ENCODE measurements around the gene TMEM256.
"Not testable (repeated sequence)": the region's sequence is repeated elsewhere in the genome, so short reads cannot be mapped to it uniquely, and the experiment has no call there.

Gene TMEM256

GRCh38 chr17:7370853-7371252 is 33.0 kb downstream of the TMEM256 start:
- H3K27ac ChIP-seq (ENCODE audit: low read depth, low read length): no peak overlapping the region
- no peaks in the 10 kb centered on the region for H3K9me3 ChIP-seq (ENCODE audit: control insufficient read depth in 5 of 5, low read length in 5 of 5)
- H3K4me1 ChIP-seq (ENCODE audit: control insufficient read depth in 5 of 5, insufficient read depth in 5 of 5, low read length in 5 of 5): no peaks in the 10 kb centered on the region
- no peaks in the 10 kb centered on the region for H3K36me3 ChIP-seq (ENCODE audit: control insufficient read depth in 5 of 5, insufficient read depth in 5 of 5, low read length in 5 of 5)
- H3K27me3 ChIP-seq (ENCODE audit: control insufficient read depth in 5 of 5, insufficient read depth in 4 of 5, low read length in 5 of 5): peaks cover 0 to 3% (median 0%) of the 10 kb centered on the region in 5 donors
- no peak overlapping the region for H3K4me3 ChIP-seq (ENCODE audit: low read depth in 1 of 5, low read length in 5 of 5)
- no peak overlapping the region for H3K9ac ChIP-seq (ENCODE audit: low read length in 5 of 5)

DNA sequence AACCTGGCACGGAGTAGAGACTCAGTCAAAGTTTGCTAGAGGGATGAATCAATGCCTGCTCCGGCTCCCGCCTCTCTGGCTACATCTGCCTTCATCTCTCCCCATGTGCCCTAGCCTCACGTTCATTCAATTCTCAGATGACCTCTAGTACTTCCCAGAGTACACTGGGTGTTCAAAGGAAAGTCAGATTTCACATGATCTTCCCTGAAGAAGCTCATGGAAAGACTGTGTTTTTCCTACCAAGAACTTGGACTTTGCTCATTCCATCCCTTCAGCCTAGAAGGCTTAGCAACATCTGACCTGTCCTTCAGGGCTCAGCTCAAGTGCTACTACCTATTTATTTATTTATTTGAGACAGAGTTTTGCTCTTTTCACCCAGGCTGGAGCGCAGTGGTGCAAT is 34.1 kb downstream of the TMEM256 start:
- H3K4me1 ChIP-seq (ENCODE audit: control insufficient read depth in 5 of 5, insufficient read depth in 5 of 5, low read length in 5 of 5): no peaks in the 10 kb centered on the region
- no peak overlapping the region for H3K4me3 ChIP-seq (ENCODE audit: low read depth in 1 of 5, low read length in 5 of 5)
- peaks cover 0 to 3% (median 0%) of the 10 kb centered on the region in 5 donors for H3K27me3 ChIP-seq (ENCODE audit: control insufficient read depth in 5 of 5, insufficient read depth in 4 of 5, low read length in 5 of 5)
- no peak overlapping the region for H3K9ac ChIP-seq (ENCODE audit: low read length in 5 of 5)
- no peak overlapping the region for H3K27ac ChIP-seq (ENCODE audit: low read depth, low read length)
- no peaks in the 10 kb centered on the region for H3K36me3 ChIP-seq (ENCODE audit: control insufficient read depth in 5 of 5, insufficient read depth in 5 of 5, low read length in 5 of 5)
- H3K9me3 ChIP-seq (ENCODE audit: control insufficient read depth in 5 of 5, low read length in 5 of 5): no peaks in the 10 kb centered on the region

DNA sequence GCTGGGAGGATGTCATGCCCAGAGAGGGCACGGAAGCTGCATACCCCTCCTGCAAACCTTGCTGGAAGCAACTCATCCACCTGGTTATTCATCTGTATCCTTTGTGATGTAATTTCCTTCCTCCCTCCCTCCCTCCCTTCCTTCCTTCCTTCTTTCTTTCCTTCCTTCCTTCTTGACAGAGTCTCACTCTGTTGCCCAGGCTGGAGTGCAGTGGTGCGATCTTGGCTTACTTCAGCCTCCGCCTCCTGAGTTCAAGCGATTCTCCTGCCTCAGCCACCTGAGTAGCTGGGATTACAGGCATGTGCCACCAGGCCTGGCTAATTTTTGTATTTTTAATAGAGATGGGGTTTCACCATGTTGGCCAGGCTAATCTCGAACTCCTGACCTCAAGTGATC is 35.3 kb downstream of the TMEM256 start:
- H3K9ac ChIP-seq (ENCODE audit: low read length in 5 of 5); H3K27me3 ChIP-seq (ENCODE audit: control insufficient read depth in 5 of 5, insufficient read depth in 4 of 5, low read length in 5 of 5); H3K9me3 ChIP-seq (ENCODE audit: control insufficient read depth in 5 of 5, low read length in 5 of 5); H3K4me3 ChIP-seq (ENCODE audit: low read depth in 1 of 5, low read length in 5 of 5); H3K27ac ChIP-seq (ENCODE audit: low read depth, low read length); H3K4me1 ChIP-seq (ENCODE audit: control insufficient read depth in 5 of 5, insufficient read depth in 5 of 5, low read length in 5 of 5); H3K36me3 ChIP-seq (ENCODE audit: control insufficient read depth in 5 of 5, insufficient read depth in 5 of 5, low read length in 5 of 5): not testable (repeated sequence)

GRCh38 chr17:7367918-7368598 is 35.8 kb downstream of the TMEM256 start:
- Histone ChIP-seq H3K9me3 (ENCODE audit: control insufficient read depth in 5 of 5, low read length in 5 of 5) (no peaks in the 10 kb centered on the region), H3K36me3 (ENCODE audit: control insufficient read depth in 5 of 5, insufficient read depth in 5 of 5, low read length in 5 of 5) (no peaks in the 10 kb centered on the region), H3K4me1 (ENCODE audit: control insufficient read depth in 5 of 5, insufficient read depth in 5 of 5, low read length in 5 of 5) (no peaks in the 10 kb centered on the region), H3K4me3 (ENCODE audit: low read depth in 1 of 5, low read length in 5 of 5) (no peak overlapping the region), H3K27me3 (ENCODE audit: control insufficient read depth in 5 of 5, insufficient read depth in 4 of 5, low read length in 5 of 5) (peaks cover 0 to 3% (median 0%) of the 10 kb centered on the region in 5 donors), H3K9ac (ENCODE audit: low read length in 5 of 5) (no peak overlapping the region), H3K27ac (ENCODE audit: low read depth, low read length) (no peak overlapping the region)

DNA sequence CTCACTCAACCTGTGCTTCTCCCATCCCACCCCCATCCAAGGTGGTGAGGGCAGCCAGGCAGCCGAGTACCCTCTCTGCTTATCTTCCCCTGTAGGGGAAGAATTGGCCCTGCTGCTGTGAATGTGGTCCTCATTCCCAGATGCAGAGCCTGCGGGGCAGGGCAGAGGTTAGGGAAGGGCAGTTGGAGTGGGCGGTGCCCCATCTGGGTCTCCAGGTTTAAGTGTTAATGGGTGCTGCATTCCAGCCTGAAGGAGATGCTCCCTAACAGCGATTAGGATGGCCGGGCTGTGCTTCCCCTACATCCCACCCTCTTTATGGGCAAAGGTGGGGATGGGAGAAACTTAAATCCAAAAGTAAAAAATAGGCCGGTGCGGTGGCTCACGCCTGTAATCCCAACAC is 36.8 kb downstream of the TMEM256 start:
- no peak overlapping the region for H3K27ac ChIP-seq (ENCODE audit: low read depth, low read length)
- peaks cover 0 to 3% (median 0%) of the 10 kb centered on the region in 5 donors for H3K27me3 ChIP-seq (ENCODE audit: control insufficient read depth in 5 of 5, insufficient read depth in 4 of 5, low read length in 5 of 5)
- no peak overlapping the region for H3K4me3 ChIP-seq (ENCODE audit: low read depth in 1 of 5, low read length in 5 of 5)
- no peak overlapping the region for H3K9ac ChIP-seq (ENCODE audit: low read length in 5 of 5)
- H3K9me3 ChIP-seq (ENCODE audit: control insufficient read depth in 5 of 5, low read length in 5 of 5): no peaks in the 10 kb centered on the region
- no peaks in the 10 kb centered on the region for H3K36me3 ChIP-seq (ENCODE audit: control insufficient read depth in 5 of 5, insufficient read depth in 5 of 5, low read length in 5 of 5)
- no peaks in the 10 kb centered on the region for H3K4me1 ChIP-seq (ENCODE audit: control insufficient read depth in 5 of 5, insufficient read depth in 5 of 5, low read length in 5 of 5)

DNA sequence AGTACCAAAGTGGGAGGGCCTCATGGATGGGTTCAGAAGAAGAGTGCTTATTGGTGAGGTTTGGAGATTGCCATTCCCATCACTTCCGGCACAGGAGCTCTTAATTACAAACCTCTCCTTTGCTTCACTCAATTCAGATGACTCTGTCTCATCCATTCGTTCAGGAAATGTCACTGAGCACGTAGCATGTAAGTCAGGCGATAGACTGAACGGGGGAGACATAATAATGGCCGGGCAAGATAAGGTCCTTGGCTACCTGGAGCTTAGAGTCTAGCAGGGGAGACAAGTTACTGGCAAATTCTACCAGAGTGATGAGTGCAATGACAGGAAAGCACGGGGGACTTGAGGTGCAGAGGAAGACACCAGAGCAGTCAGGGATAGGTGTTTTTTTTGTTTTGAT is 37.9 kb downstream of the TMEM256 start:
- H3K4me1 ChIP-seq (ENCODE audit: control insufficient read depth in 5 of 5, insufficient read depth in 5 of 5, low read length in 5 of 5): not testable (repeated sequence)

GRCh38 chr17:7363311-7363710 is 40.6 kb downstream of the TMEM256 start:
- no peak overlapping the region for H3K9ac ChIP-seq (ENCODE audit: low read length in 5 of 5)
- H3K4me1 ChIP-seq (ENCODE audit: control insufficient read depth in 5 of 5, insufficient read depth in 5 of 5, low read length in 5 of 5): no peaks in the 10 kb centered on the region
- no peaks in the 10 kb centered on the region for H3K36me3 ChIP-seq (ENCODE audit: control insufficient read depth in 5 of 5, insufficient read depth in 5 of 5, low read length in 5 of 5)
- H3K27me3 ChIP-seq (ENCODE audit: control insufficient read depth in 5 of 5, insufficient read depth in 4 of 5, low read length in 5 of 5): peaks cover 0 to 4% (median 0%) of the 10 kb centered on the region in 5 donors
- no peaks in the 10 kb centered on the region for H3K9me3 ChIP-seq (ENCODE audit: control insufficient read depth in 5 of 5, low read length in 5 of 5)
- no peak overlapping the region for H3K4me3 ChIP-seq (ENCODE audit: low read depth in 1 of 5, low read length in 5 of 5)
- no peak overlapping the region for H3K27ac ChIP-seq (ENCODE audit: low read depth, low read length)

More for the DNA sequence above, 37.9 kb downstream of the TMEM256 start:
- not testable (repeated sequence) for H3K36me3 ChIP-seq (ENCODE audit: control insufficient read depth in 5 of 5, insufficient read depth in 5 of 5, low read length in 5 of 5); H3K9me3 ChIP-seq (ENCODE audit: control insufficient read depth in 5 of 5, low read length in 5 of 5); H3K27me3 ChIP-seq (ENCODE audit: control insufficient read depth in 5 of 5, insufficient read depth in 4 of 5, low read length in 5 of 5); H3K9ac ChIP-seq (ENCODE audit: low read length in 5 of 5); H3K27ac ChIP-seq (ENCODE audit: low read depth, low read length); H3K4me3 ChIP-seq (ENCODE audit: low read depth in 1 of 5, low read length in 5 of 5)

DNA sequence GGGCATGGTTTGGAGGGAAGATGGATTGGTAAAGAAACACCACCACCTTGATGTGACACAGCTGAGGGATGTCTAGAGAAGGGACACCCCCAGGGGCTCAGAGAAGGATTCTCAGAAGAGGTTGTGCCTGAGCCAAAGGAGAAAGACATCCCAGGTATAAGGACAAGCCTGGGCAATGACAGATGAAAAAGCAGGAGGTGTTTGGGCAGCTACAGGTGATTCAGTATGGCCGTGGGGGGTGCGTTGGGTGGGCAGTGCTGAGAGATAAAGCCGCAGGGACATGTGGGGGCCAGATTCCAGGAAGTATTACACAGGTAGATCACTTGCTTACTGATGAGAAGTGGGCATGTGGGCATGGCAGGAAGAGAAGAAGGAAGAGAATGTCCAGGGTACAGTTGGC is 42.0 kb downstream of the TMEM256 start:
- Histone ChIP-seq H3K4me3 (ENCODE audit: low read depth in 1 of 5, low read length in 5 of 5) (no peak overlapping the region), H3K4me1 (ENCODE audit: control insufficient read depth in 5 of 5, insufficient read depth in 5 of 5, low read length in 5 of 5) (no peaks in the 10 kb centered on the region), H3K9ac (ENCODE audit: low read length in 5 of 5) (no peak overlapping the region), H3K27ac (ENCODE audit: low read depth, low read length) (no peak overlapping the region), H3K27me3 (ENCODE audit: control insufficient read depth in 5 of 5, insufficient read depth in 4 of 5, low read length in 5 of 5) (peaks cover 0 to 4% (median 0%) of the 10 kb centered on the region in 5 donors), H3K36me3 (ENCODE audit: control insufficient read depth in 5 of 5, insufficient read depth in 5 of 5, low read length in 5 of 5) (no peaks in the 10 kb centered on the region), H3K9me3 (ENCODE audit: control insufficient read depth in 5 of 5, low read length in 5 of 5) (no peaks in the 10 kb centered on the region)

GRCh38 chr17:7357381-7357780 is 46.5 kb downstream of the TMEM256 start:
- Histone ChIP-seq H3K27ac (ENCODE audit: low read depth, low read length) (no peak overlapping the region), H3K27me3 (ENCODE audit: control insufficient read depth in 5 of 5, insufficient read depth in 4 of 5, low read length in 5 of 5) (peaks cover 0 to 4% (median 0%) of the 10 kb centered on the region in 5 donors), H3K36me3 (ENCODE audit: control insufficient read depth in 5 of 5, insufficient read depth in 5 of 5, low read length in 5 of 5) (no peaks in the 10 kb centered on the region), H3K9ac (ENCODE audit: low read length in 5 of 5) (no peak overlapping the region), H3K4me3 (ENCODE audit: low read depth in 1 of 5, low read length in 5 of 5) (no peak overlapping the region), H3K4me1 (ENCODE audit: control insufficient read depth in 5 of 5, insufficient read depth in 5 of 5, low read length in 5 of 5) (peaks cover 3 to 32% (median 27%) of the 10 kb centered on the region in 5 donors), H3K9me3 (ENCODE audit: control insufficient read depth in 5 of 5, low read length in 5 of 5) (no peaks in the 10 kb centered on the region)

DNA sequence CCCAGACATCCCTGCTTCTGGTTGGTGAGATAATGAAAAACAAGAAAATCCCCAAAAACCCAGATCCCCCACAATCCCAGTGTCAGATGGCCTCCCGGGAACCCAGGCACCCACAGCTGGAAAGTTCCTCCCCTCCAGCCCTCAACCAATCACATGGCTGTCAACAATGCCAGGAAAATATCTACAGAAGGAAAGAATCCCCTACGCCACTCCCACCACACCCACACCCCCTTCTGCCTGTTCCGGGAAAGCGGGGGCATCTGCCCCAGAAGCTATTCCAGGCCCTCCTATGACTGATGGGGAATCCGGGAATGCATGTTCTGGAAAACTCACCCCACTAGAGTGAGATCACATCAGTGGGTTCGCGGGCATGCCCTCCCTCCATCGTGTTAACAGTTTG is 47.1 kb downstream of the TMEM256 start:
- no peaks in the 10 kb centered on the region for H3K9me3 ChIP-seq (ENCODE audit: control insufficient read depth in 5 of 5, low read length in 5 of 5)
- no peaks in the 10 kb centered on the region for H3K36me3 ChIP-seq (ENCODE audit: control insufficient read depth in 5 of 5, insufficient read depth in 5 of 5, low read length in 5 of 5)
- no peak overlapping the region for H3K4me3 ChIP-seq (ENCODE audit: low read depth in 1 of 5, low read length in 5 of 5)
- no peak overlapping the region for H3K27ac ChIP-seq (ENCODE audit: low read depth, low read length)
- peaks cover 3 to 36% (median 29%) of the 10 kb centered on the region in 5 donors for H3K4me1 ChIP-seq (ENCODE audit: control insufficient read depth in 5 of 5, insufficient read depth in 5 of 5, low read length in 5 of 5)
- H3K27me3 ChIP-seq (ENCODE audit: control insufficient read depth in 5 of 5, insufficient read depth in 4 of 5, low read length in 5 of 5): peaks cover 0 to under 1% (median 0%) of the 10 kb centered on the region in 5 donors
- H3K9ac ChIP-seq (ENCODE audit: low read length in 5 of 5): no peak overlapping the region

Measured in subcutaneous abdominal adipose tissue (tissue), 5 donors.